HEK293T (cell line): ENCODE measurements around the gene POLR3H.
"Not testable (repeated sequence)": the region's sequence is repeated elsewhere in the genome, so short reads cannot be mapped to it uniquely, and the experiment has no call there.

Source experiments
- CTCF ChIA-PET: fragments of 350-600 bp; formaldehyde crosslinking; extraction: SDS; loops from one replicate; lab custom pipeline; 2021; ENCODE audit warnings: antibody characterized with exemption, inconsistent platforms; lab: Yijun Ruan, JAX
- POLR2A ChIA-PET: fragments of 350-600 bp; formaldehyde crosslinking; extraction: SDS; loops from one replicate; lab custom pipeline; 2020; ENCODE audit warnings: antibody characterized with exemption, inconsistent platforms; lab: Yijun Ruan, JAX
- DNase-seq: peaks from one replicate; pipeline ENCODE4 v3.0.0; 2012; ENCODE audit warnings: mixed read lengths; ENCODE audit errors: extremely low spot score
- ARNT ChIP-seq: fragments of 450-650 bp; IDR thresholded peaks from 2 replicates; pipeline ENCODE4 v1.6.1; 2017; ENCODE audit warnings: mild to moderate bottlenecking
- BHLHE40 ChIP-seq: fragments of 450-650 bp; IDR thresholded peaks from 2 replicates; pipeline ENCODE4 v1.6.1; 2016; ENCODE audit warnings: mild to moderate bottlenecking, moderate library complexity, borderline replicate concordance
- CTBP1 ChIP-seq: fragments of 450-650 bp; IDR thresholded peaks from 2 replicates; pipeline ENCODE4 v1.6.1; 2016; ENCODE audit warnings: borderline replicate concordance
- ELF4 ChIP-seq: fragments of 450-650 bp; IDR thresholded peaks from 2 replicates; pipeline ENCODE4 v1.6.1; 2017; ENCODE audit warnings: antibody characterized with exemption
- FOXA1 ChIP-seq: fragments of 450-650 bp; IDR thresholded peaks from 2 replicates; pipeline ENCODE4 v1.6.1; 2016; ENCODE audit warnings: mild to moderate bottlenecking
- FOXK2 ChIP-seq: fragments of 450-650 bp; IDR thresholded peaks from 2 replicates; pipeline ENCODE4 v1.6.1; 2016; ENCODE audit warnings: mild to moderate bottlenecking
- FOXM1 ChIP-seq: fragments of 450-650 bp; IDR thresholded peaks from 2 replicates; pipeline ENCODE4 v1.6.1; 2017; ENCODE audit warnings: mild to moderate bottlenecking, borderline replicate concordance
- HDGF ChIP-seq: fragments of 450-650 bp; IDR thresholded peaks from 2 replicates; pipeline ENCODE4 v1.6.1; 2017; ENCODE audit warnings: antibody characterized with exemption, borderline replicate concordance
- L3MBTL2 ChIP-seq: fragments of 450-650 bp; conservative IDR thresholded peaks from 2 replicates; pipeline ENCODE4 v1.6.1; 2016; ENCODE audit warnings: mild to moderate bottlenecking
- LEF1 ChIP-seq: fragments of 450-650 bp; IDR thresholded peaks from 2 replicates; pipeline ENCODE4 v1.6.1; 2017; ENCODE audit warnings: mild to moderate bottlenecking, borderline replicate concordance
- NFRKB ChIP-seq: fragments of 450-650 bp; IDR thresholded peaks from 2 replicates; pipeline ENCODE4 v1.6.1; 2016; ENCODE audit warnings: mild to moderate bottlenecking, moderate library complexity
- PKNOX1 ChIP-seq: fragments of 450-650 bp; IDR thresholded peaks from 2 replicates; pipeline ENCODE4 v1.6.1; 2016
- SP1 ChIP-seq: fragments of 450-650 bp; IDR thresholded peaks from 2 replicates; pipeline ENCODE4 v1.6.1; 2017
- SUZ12 ChIP-seq: fragments of 450-650 bp; IDR thresholded peaks from 2 replicates; pipeline ENCODE4 v1.6.1; 2016; ENCODE audit warnings: mild to moderate bottlenecking
- TARDBP ChIP-seq: fragments of 450-650 bp; IDR thresholded peaks from 2 replicates; pipeline ENCODE4 v1.6.1; 2016
- ZNF384 ChIP-seq: fragments of 450-650 bp; IDR thresholded peaks from 2 replicates; pipeline ENCODE4 v1.6.1; 2016

Gene POLR3H

GRCh38 chr22:41561788-41562187 is 17.5 kb upstream of the POLR3H start:
- POLR2A ChIA-PET = interaction anchor here (1.5 kb wide), 1 partner anchor 15 kb away, joined by 4 read pairs; no protein-coding TSS in a partner anchor
- CTCF ChIA-PET = no interaction called here
- no peak for DNase-seq
- TF ChIP-seq LEF1 (no peak), PKNOX1 (no peak), BHLHE40 (no peak), NFRKB (no peak), TARDBP (no peak), FOXM1 (no peak)

GRCh38 chr22:41561335-41561734 is 17.1 kb upstream of the POLR3H start:
- POLR2A ChIA-PET = interaction anchor here (0.8 to 1.6 kb wide), 9 partner anchors 9 to 106 kb away, joined by 3 to 8 read pairs (median 5); partner anchors contain the start of genes ACO2, PHF5A, PMM1 and XRCC6
- TF ChIP-seq FOXA1 = no peak
- TF ChIP-seq SP1 = no peak
- TF ChIP-seq NFRKB = no peak
- no peak for TF ChIP-seq PKNOX1
- no peak for TF ChIP-seq SUZ12
- no peak for TF ChIP-seq CTBP1
- no peak for TF ChIP-seq HDGF
- TF ChIP-seq L3MBTL2 = no peak
- no peak for TF ChIP-seq FOXM1
- no peak for TF ChIP-seq LEF1
- TF ChIP-seq ELF4 = no peak
- no peak for TF ChIP-seq ZNF384
- no peak for TF ChIP-seq FOXK2
- no peak for TF ChIP-seq ARNT
- TF ChIP-seq TARDBP = no peak
- no peak for TF ChIP-seq BHLHE40
- CTCF ChIA-PET = no interaction called here
- DNase-seq = no peak

GRCh38 chr22:41560095-41560471 is 15.8 kb upstream of the POLR3H start:
- DNase-seq = no peak
- ChIA-PET POLR2A (interaction anchor here (1.1 to 1.6 kb wide), 5 partner anchors 12 to 107 kb away, joined by 3 to 5 read pairs (median 4); no protein-coding TSS in a partner anchor), CTCF (interaction anchor here (0.7 to 1.2 kb wide), 2 partner anchors 38 to 1261 kb away, joined by 3 to 4 read pairs; no protein-coding TSS in a partner anchor)
- TF ChIP-seq FOXA1 (no peak), TARDBP (no peak), L3MBTL2 (no peak), LEF1 (no peak), CTBP1 (no peak), ARNT (no peak), BHLHE40 (no peak), SP1 (no peak)

- CTCF ChIA-PET = interaction anchor here (1.3 kb wide), 1 partner anchor 14 kb away, joined by 4 read pairs; the partner anchor contains the start of gene POLR3H
- DNase-seq = not testable (repeated sequence)
- POLR2A ChIA-PET = interaction anchor here (1.1 to 2.2 kb wide), 3 partner anchors 32 to 178 kb away, joined by 3 to 14 read pairs (median 6); partner anchors contain the start of genes DESI1, PMM1 and XRCC6
These were observed 14.0 kb upstream of the POLR3H start for GRCh38 chr22:41558241-41558630.

- DNase-seq = no peak
- POLR2A ChIA-PET = interaction anchor here (1.5 to 2.2 kb wide), 3 partner anchors 17 to 63 kb away, joined by 3 to 14 read pairs (median 6); partner anchors contain the start of genes DESI1, PMM1 and XRCC6
- no peak for TF ChIP-seq LEF1
- no peak for TF ChIP-seq SUZ12
- TF ChIP-seq ELF4 = no peak
- no peak for TF ChIP-seq NFRKB
- no peak for TF ChIP-seq L3MBTL2
- TF ChIP-seq ZNF384 = no peak
- no peak for TF ChIP-seq ARNT
- TF ChIP-seq SP1 = no peak
- TF ChIP-seq FOXM1 = no peak
- TF ChIP-seq HDGF = no peak
- no peak for TF ChIP-seq BHLHE40
- TF ChIP-seq PKNOX1 = no peak
- TF ChIP-seq TARDBP = no peak
- TF ChIP-seq FOXK2 = no peak
- no peak for TF ChIP-seq FOXA1
- TF ChIP-seq CTBP1 = no peak
- CTCF ChIA-PET = interaction anchor here (0.7 to 1.3 kb wide), 2 partner anchors 12 to 14 kb away, joined by 4 read pairs; partner anchors contain the start of gene POLR3H
These were observed 13.4 kb upstream of the POLR3H start for GRCh38 chr22:41557401-41558240.

GRCh38 chr22:41556561-41556960 is 12.3 kb upstream of the POLR3H start:
- TF ChIP-seq PKNOX1 (no peak), ZNF384 (no peak), L3MBTL2 (no peak), SUZ12 (no peak), BHLHE40 (no peak), CTBP1 (no peak), NFRKB (no peak), FOXM1 (no peak), TARDBP (no peak)
- ChIA-PET CTCF (interaction anchor here (0.7 kb wide), 1 partner anchor 604 kb away, joined by 3 read pairs; no protein-coding TSS in a partner anchor), POLR2A (interaction anchor here (1.5 to 2.2 kb wide), 2 partner anchors 16 to 33 kb away, joined by 3 to 14 read pairs; partner anchors contain the start of gene PMM1)
- no peak for DNase-seq
